OCI-LY1 (cell line): ENCODE data around the gene IER5.

ENCODE experiments used
- H2AFZ ChIP-seq: fragments of 200-600 bp; sonication (generic), shearing (Covaris generic); 2 replicates; pipeline ENCODE4 v1.6.0; 2014; ENCODE audit warnings: antibody characterized with exemption, mild to moderate bottlenecking, low read length
- H3F3A ChIP-seq: fragments of 200-600 bp; sonication (generic), shearing (Covaris generic); 2 replicates; pipeline ENCODE4 v1.6.0; 2014; ENCODE audit warnings: mild to moderate bottlenecking, antibody characterized with exemption, low read length, moderate library complexity; ENCODE audit not compliant: insufficient read depth
- H3K27ac ChIP-seq: fragments of 200-600 bp; sonication (generic); 2 replicates; pipeline ENCODE4 v1.5.1; 2014; ENCODE audit warnings: low read length, mixed run types, mild to moderate bottlenecking, low read depth; ENCODE audit not compliant: poor library complexity, severe bottlenecking
- H3K27me3 ChIP-seq: fragments of 200-600 bp; sonication (generic); 2 replicates; pipeline ENCODE4 v1.6.0; 2014; ENCODE audit warnings: antibody characterized with exemption, mild to moderate bottlenecking, low read length, moderate library complexity; ENCODE audit not compliant: insufficient read depth
- H3K36me3 ChIP-seq: fragments of 200-600 bp; sonication (generic); 2 replicates; pipeline ENCODE4 v1.6.1; 2014; ENCODE audit warnings: mild to moderate bottlenecking, antibody characterized with exemption, low read length, moderate library complexity, mixed read lengths; ENCODE audit not compliant: insufficient read depth
- H3K4me1 ChIP-seq: fragments of 200-600 bp; sonication (generic); 2 replicates; pipeline ENCODE4 v1.5.1; 2014; ENCODE audit warnings: mild to moderate bottlenecking, low read length, moderate library complexity; ENCODE audit not compliant: insufficient read depth, severe bottlenecking
- H3K4me2 ChIP-seq: fragments of 200-600 bp; sonication (generic), shearing (Covaris generic); 2 replicates; pipeline ENCODE4 v1.6.1; 2014; ENCODE audit warnings: low read length
- H3K4me3 ChIP-seq: fragments of 200-600 bp; sonication (generic); 2 replicates; pipeline ENCODE4 v1.5.1; 2014; ENCODE audit warnings: low read length, low read depth, mild to moderate bottlenecking, mixed read lengths; ENCODE audit not compliant: poor library complexity, severe bottlenecking
- H3K79me2 ChIP-seq: fragments of 200-600 bp; shearing (Covaris generic); 2 replicates; pipeline ENCODE4 v1.6.1; 2016; ENCODE audit warnings: mixed run types, low read length, mixed read lengths; ENCODE audit not compliant: insufficient read depth
- H3K9ac ChIP-seq: fragments of 200-600 bp; sonication (generic), shearing (Covaris generic); 2 replicates; pipeline ENCODE4 v1.6.1; 2014; ENCODE audit warnings: mild to moderate bottlenecking, low read length, mixed read lengths
- H3K9me2 ChIP-seq: fragments of 200-600 bp; sonication (generic), shearing (Covaris generic); 2 replicates; pipeline ENCODE4 v1.6.1; 2014; ENCODE audit warnings: low read depth, mild to moderate bottlenecking, low read length, mixed read lengths
- H3K9me3 ChIP-seq: fragments of 200-600 bp; shearing (Covaris generic); 2 replicates; pipeline ENCODE4 v1.6.1; 2014; ENCODE audit warnings: low read length, mixed read lengths
- H4K20me1 ChIP-seq: fragments of 200-600 bp; sonication (generic), shearing (Covaris generic); 2 replicates; pipeline ENCODE4 v1.6.0; 2016; ENCODE audit warnings: mild to moderate bottlenecking, low read length; ENCODE audit not compliant: insufficient read depth
- CTCF ChIP-seq: fragments of 200-600 bp; sonication (generic), shearing (Covaris generic); IDR thresholded peaks from 2 replicates; pipeline ENCODE4 v1.5.1; 2017; ENCODE audit warnings: mild to moderate bottlenecking, antibody characterized with exemption, low read length, moderate library complexity, mixed read lengths
- EZH2 ChIP-seq: fragments of 200-600 bp; sonication (generic), shearing (Covaris generic); IDR thresholded peaks from 2 replicates; pipeline ENCODE4 v1.8.0; 2017; ENCODE audit warnings: borderline replicate concordance, mixed run types, mild to moderate bottlenecking, antibody characterized with exemption, low read length, moderate library complexity, mixed read lengths

The IER5 gene

GRCh38 chr1:181111559-181111958 is 23.1 kb downstream of the IER5 start:
- Histone ChIP-seq H3K4me2 (no peak overlapping the region), H3K27me3 (0 out of 2 replicates have a peak, but pooled peaks cover 4% of the 10 kb centered on the region)

DNA sequence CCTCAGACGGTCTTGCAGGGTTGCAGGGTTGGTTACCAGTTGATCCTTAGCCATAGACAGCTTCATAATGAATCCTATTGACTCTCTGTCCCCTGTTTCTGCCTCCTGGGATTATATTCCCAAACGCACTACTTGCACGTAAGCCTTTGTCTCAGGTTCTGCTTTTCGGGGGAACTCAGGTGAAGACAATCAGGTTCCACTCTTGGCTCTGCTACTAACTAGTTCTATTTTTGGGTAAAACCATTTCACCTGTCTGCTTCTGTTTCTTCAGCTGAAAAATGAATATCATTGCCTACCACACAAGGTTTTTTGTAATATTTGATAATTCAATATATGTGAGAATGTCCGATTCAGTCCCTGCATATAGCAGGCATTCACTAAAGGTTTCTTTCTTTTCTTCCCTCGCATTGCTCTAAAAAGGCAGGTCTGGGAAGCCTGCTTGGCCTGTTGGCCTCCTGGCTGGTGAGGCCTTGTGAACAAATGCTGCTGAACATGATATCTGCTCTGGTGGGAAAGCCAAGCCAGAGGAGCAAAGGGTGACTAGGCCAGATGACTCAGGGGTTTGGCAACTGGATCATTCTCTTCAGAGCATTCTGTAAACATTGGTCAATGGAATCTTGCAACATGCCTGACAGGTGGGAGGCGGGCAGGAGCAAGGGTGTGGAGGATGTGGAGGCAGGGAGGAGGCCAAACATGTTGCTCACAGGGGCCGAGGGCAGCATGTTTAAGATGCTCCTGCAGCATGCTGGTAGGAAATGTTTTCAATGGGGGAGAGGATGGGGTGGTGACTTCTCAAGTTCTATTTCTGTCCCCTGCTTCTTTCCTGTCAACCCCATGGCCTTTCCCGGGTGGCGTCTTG is 23.8 kb downstream of the IER5 start:
- no peaks in the 10 kb centered on the region for H3F3A ChIP-seq
- H3K27ac ChIP-seq: no peak overlapping the region
- no peak overlapping the region for H3K4me2 ChIP-seq
- H4K20me1 ChIP-seq: no peaks in the 10 kb centered on the region
- H3K9ac ChIP-seq: no peak overlapping the region
- no peaks in the 10 kb centered on the region for H3K9me3 ChIP-seq
- TF ChIP-seq EZH2: no peak
- no peak for TF ChIP-seq CTCF
- no peaks in the 10 kb centered on the region for H3K9me2 ChIP-seq
- no peaks in the 10 kb centered on the region for H3K79me2 ChIP-seq
- H2AFZ ChIP-seq: no peak overlapping the region
- H3K4me3 ChIP-seq: no peak overlapping the region
- no peaks in the 10 kb centered on the region for H3K4me1 ChIP-seq
- 0 out of 2 replicates have a peak, but pooled peaks cover 4% of the 10 kb centered on the region for H3K27me3 ChIP-seq
- H3K36me3 ChIP-seq: no peaks in the 10 kb centered on the region

More at GRCh38 chr1:181111559-181111958, 23.1 kb downstream of the IER5 start:
- no peak for TF ChIP-seq EZH2
- no peak for TF ChIP-seq CTCF
- no peaks in the 10 kb centered on the region for H3K9me3 ChIP-seq
- no peaks in the 10 kb centered on the region for H3K4me1 ChIP-seq
- H3K36me3 ChIP-seq: no peaks in the 10 kb centered on the region
- no peak overlapping the region for H2AFZ ChIP-seq
- H3K4me3 ChIP-seq: no peak overlapping the region
- no peaks in the 10 kb centered on the region for H3K9me2 ChIP-seq
- H3K79me2 ChIP-seq: no peaks in the 10 kb centered on the region
- H4K20me1 ChIP-seq: no peaks in the 10 kb centered on the region
- H3K27ac ChIP-seq: no peak overlapping the region
- no peak overlapping the region for H3K9ac ChIP-seq
- no peaks in the 10 kb centered on the region for H3F3A ChIP-seq

- no peaks in the 10 kb centered on the region for H3K79me2 ChIP-seq
- 0 out of 2 replicates have a peak, but pooled peaks cover 4% of the 10 kb centered on the region for H3K27me3 ChIP-seq
- H2AFZ ChIP-seq: no peak overlapping the region
- H4K20me1 ChIP-seq: no peaks in the 10 kb centered on the region
- TF ChIP-seq CTCF: no peak
- TF ChIP-seq EZH2: no peak
- H3K9ac ChIP-seq: no peak overlapping the region
- H3K4me3 ChIP-seq: no peak overlapping the region
- no peaks in the 10 kb centered on the region for H3K9me2 ChIP-seq
- no peak overlapping the region for H3K27ac ChIP-seq
- no peaks in the 10 kb centered on the region for H3F3A ChIP-seq
- H3K36me3 ChIP-seq: no peaks in the 10 kb centered on the region
- H3K4me2 ChIP-seq: no peak overlapping the region
- H3K9me3 ChIP-seq: no peaks in the 10 kb centered on the region
- H3K4me1 ChIP-seq: no peaks in the 10 kb centered on the region
These were observed 24.6 kb downstream of the IER5 start for GRCh38 chr1:181113059-181113641.
